HCT116 (cell line): ENCODE measurements around the gene PM20D1. TPM values are rescaled to one million over a fixed set of nuclear protein-coding genes. Genes with fewer than 3 reads are reported as not detected.

Experiments
- ATAC-seq: fragments of 200-7000 bp; cut with Tn5 transposase; 2 replicates; pipeline ENCODE4 v1.9.1; 2020; ENCODE audit warnings: mild to moderate bottlenecking, moderate library complexity
- BruUV-seq: library from RNA; stranded (reverse); fragments of 400-500 nt; replicated peaks from 2 replicates; lab custom pipeline; 2021; lab: Mats Ljungman, UMichigan
- CTCF ChIA-PET: fragments of 300-600 bp; sonication (Branson Sonifier 250); formaldehyde crosslinking; loops from one replicate; lab custom pipeline; 2021; ENCODE audit warnings: antibody characterized with exemption; lab: Charles Lee
- POLR2A ChIA-PET: fragments of 300-600, 350-600 bp; sonication (Branson Sonifier 250); formaldehyde crosslinking; loops from one replicate; lab custom pipeline; 2021; ENCODE audit warnings: antibody characterized with exemption; lab: Charles Lee
- RAD21 ChIA-PET, 2 experiments: fragments of 300-600 bp; sonication (Branson Sonifier 250); formaldehyde crosslinking; loops; one replicate each; lab custom pipeline; 2023; ENCODE audit warnings: low total read pairs in 2 of 2; ENCODE audit not compliant: uncharacterized antibody in 2 of 2, unreplicated experiment in 2 of 2, low non-redundant PET in 1 of 2; lab: Charles Lee
- DNase-seq: peaks from one replicate; pipeline ENCODE4 v3.0.0-alpha.2; 2010; ENCODE audit warnings: low read depth, low spot score
- H2AFZ ChIP-seq: fragments of 200-600 bp; shearing (Covaris generic), sonication (generic); 2 replicates; pipeline ENCODE4 v1.6.1; 2017; ENCODE audit warnings: low read depth, mixed run types, mixed read lengths, antibody characterized with exemption, low read length; ENCODE audit not compliant: poor library complexity, severe bottlenecking
- H3K27ac ChIP-seq: 2 replicates; pipeline ENCODE4 v1.5.1; 2012; ENCODE audit warnings: low read depth, low read length
- H3K27me3 ChIP-seq: fragments of 200-600 bp; sonication (generic); 2 replicates; pipeline ENCODE4 v1.6.1; 2016; ENCODE audit warnings: mixed run types, low read length, mixed read lengths; ENCODE audit not compliant: insufficient read depth
- H3K36me3 ChIP-seq, 2 experiments: fragments of 200-500 bp in 1 of 2; fragments of 200-600 bp in 1 of 2; sonication (Bioruptor generic) in 1 of 2; sonication (generic) in 1 of 2; 2 replicates each; pipeline versions ENCODE4 v1.5.1 to v1.6.1; 2014 to 2016; ENCODE audit warnings: low read length in 2 of 2, inconsistent platforms in 1 of 2, mixed read lengths in 1 of 2, mixed run types in 1 of 2; ENCODE audit not compliant: insufficient read depth in 2 of 2, control insufficient read depth in 1 of 2
- H3K4me1 ChIP-seq, 2 experiments: fragments of 200-600 bp in 1 of 2; sonication (generic) in 1 of 2; 2 replicates each; pipeline versions ENCODE4 v1.5.1 to v1.6.1; 2012 to 2017; ENCODE audit warnings: low read length in 2 of 2, inconsistent platforms in 1 of 2, mild to moderate bottlenecking in 1 of 2, mixed read lengths in 1 of 2, mixed run types in 1 of 2, moderate library complexity in 1 of 2; ENCODE audit not compliant: insufficient read depth in 2 of 2, control insufficient read depth in 1 of 2
- H3K4me2 ChIP-seq: fragments of 200-600 bp; sonication (generic); 2 replicates; pipeline ENCODE4 v1.6.1; 2017; ENCODE audit warnings: mixed run types, low read length, mixed read lengths
- H3K4me3 ChIP-seq, 2 experiments: fragments of 200-600 bp in 1 of 2; sonication (generic) in 1 of 2; replicated peaks in 1 of 2; 2 replicates each; pipeline ENCODE4 v1.5.1; 2011 to 2016; ENCODE audit warnings: low read length in 2 of 2, control low read depth in 1 of 2, low read depth in 1 of 2, mild to moderate bottlenecking in 1 of 2, mixed read lengths in 1 of 2, mixed run types in 1 of 2
- H3K79me2 ChIP-seq: fragments of 200-600 bp; sonication (generic); 2 replicates; pipeline ENCODE4 v1.6.1; 2017; ENCODE audit warnings: mild to moderate bottlenecking, mixed run types, low read length, moderate library complexity, mixed read lengths; ENCODE audit not compliant: insufficient read depth
- H3K9ac ChIP-seq: fragments of 200-600 bp; sonication (generic); 2 replicates; pipeline ENCODE4 v1.6.1; 2016; ENCODE audit warnings: low read length, mixed read lengths
- H3K9me2 ChIP-seq: fragments of 200-600 bp; sonication (generic), shearing (Covaris generic); 2 replicates; pipeline ENCODE4 v1.6.1; 2017; ENCODE audit warnings: mixed run types, mild to moderate bottlenecking, moderate library complexity; ENCODE audit not compliant: insufficient read depth
- H3K9me3 ChIP-seq, 2 experiments: fragments of 200-500 bp in 1 of 2; fragments of 200-600 bp in 1 of 2; sonication (Bioruptor generic) in 1 of 2; sonication (generic) in 1 of 2; 2 replicates each; pipeline ENCODE4 v1.6.1; 2014 to 2017; ENCODE audit warnings: low read length in 2 of 2, mixed read lengths in 2 of 2, inconsistent platforms in 1 of 2, low read depth in 1 of 2, mild to moderate bottlenecking in 1 of 2, mixed run types in 1 of 2, moderate library complexity in 1 of 2; ENCODE audit not compliant: control insufficient read depth in 1 of 2, insufficient read depth in 1 of 2
- H4K20me1 ChIP-seq: fragments of 200-600 bp; sonication (generic), shearing (Covaris generic); 2 replicates; pipeline ENCODE4 v1.6.1; 2017; ENCODE audit warnings: mixed run types, mild to moderate bottlenecking, moderate library complexity; ENCODE audit not compliant: insufficient read depth
- ATF3 ChIP-seq: IDR thresholded peaks from 2 replicates; pipeline ENCODE4 v1.6.1; 2012
- POLR2A ChIP-seq: IDR thresholded peaks from 2 replicates; pipeline ENCODE4 v1.7.0; 2011; ENCODE audit warnings: borderline replicate concordance; ENCODE audit not compliant: insufficient read depth, insufficient read length; ENCODE audit errors: extremely low read depth
- RAD21 ChIP-seq: IDR thresholded peaks from 2 replicates; pipeline ENCODE4 v1.6.1; 2012; ENCODE audit warnings: low read depth, mild to moderate bottlenecking
- intact Hi-C: fragments of 100-400 bp; cut with micrococcal nuclease; formaldehyde crosslinking; loops from 2 replicates; pipeline ENCODE4 v1.10.0; 2022
- total RNA-seq: library from RNA; stranded (reverse); gene quantifications from one replicate; pipeline ENCODE4 v1.2.1, GENCODE V29; 2021; ENCODE audit not compliant: unreplicated experiment
- TF ChIP-seq, protein P1 (sequence below), 3 experiments: fragments of 200-600 bp in 1 of 3; sonication (generic) in 1 of 3; IDR thresholded peaks in 2 of 3; conservative IDR thresholded peaks in 1 of 3; 2 replicates each; pipeline ENCODE4 v1.5.1; 2012 to 2017; ENCODE audit warnings: low read depth in 2 of 3, low read length in 2 of 3, antibody characterized with exemption in 1 of 3, borderline replicate concordance in 1 of 3, control low read depth in 1 of 3, mild to moderate bottlenecking in 1 of 3, mixed read lengths in 1 of 3, mixed run types in 1 of 3, moderate library complexity in 1 of 3; ENCODE audit not compliant: insufficient read depth in 1 of 3

PM20D1 gene
- total RNA-seq, 1 experiment from 2014 or later: not detected

- POLR2A ChIA-PET: interaction anchor here (1.0 kb wide), 1 partner anchor 13 kb away, joined by 3 read pairs; no protein-coding TSS in a partner anchor
- H3K27me3 ChIP-seq: no peaks in the 10 kb centered on the region
- DNase-seq (no peak), ATAC-seq (peak; percentile 100)
- no peak overlapping the region for H3K4me3 ChIP-seq
- TF ChIP-seq, protein P1, sequence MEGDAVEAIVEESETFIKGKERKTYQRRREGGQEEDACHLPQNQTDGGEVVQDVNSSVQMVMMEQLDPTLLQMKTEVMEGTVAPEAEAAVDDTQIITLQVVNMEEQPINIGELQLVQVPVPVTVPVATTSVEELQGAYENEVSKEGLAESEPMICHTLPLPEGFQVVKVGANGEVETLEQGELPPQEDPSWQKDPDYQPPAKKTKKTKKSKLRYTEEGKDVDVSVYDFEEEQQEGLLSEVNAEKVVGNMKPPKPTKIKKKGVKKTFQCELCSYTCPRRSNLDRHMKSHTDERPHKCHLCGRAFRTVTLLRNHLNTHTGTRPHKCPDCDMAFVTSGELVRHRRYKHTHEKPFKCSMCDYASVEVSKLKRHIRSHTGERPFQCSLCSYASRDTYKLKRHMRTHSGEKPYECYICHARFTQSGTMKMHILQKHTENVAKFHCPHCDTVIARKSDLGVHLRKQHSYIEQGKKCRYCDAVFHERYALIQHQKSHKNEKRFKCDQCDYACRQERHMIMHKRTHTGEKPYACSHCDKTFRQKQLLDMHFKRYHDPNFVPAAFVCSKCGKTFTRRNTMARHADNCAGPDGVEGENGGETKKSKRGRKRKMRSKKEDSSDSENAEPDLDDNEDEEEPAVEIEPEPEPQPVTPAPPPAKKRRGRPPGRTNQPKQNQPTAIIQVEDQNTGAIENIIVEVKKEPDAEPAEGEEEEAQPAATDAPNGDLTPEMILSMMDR (IDR thresholded peaks at IDR 0.05 in 2 of 3, conservative IDR thresholded peaks at IDR 0.05 in 1 of 3; ENCODE audit: borderline replicate concordance in 1 of 3, insufficient read depth in 1 of 3, low read depth in 2 of 3, low read length in 2 of 3): peak; percentile 78 to 83 (median 78)
- no peak for TF ChIP-seq POLR2A
- TF ChIP-seq ATF3: no peak
- peak; percentile 91 for TF ChIP-seq RAD21
- peaks cover 7 to 22% of the 10 kb centered on the region in 2 experiments; a peak in 3 of 4 replicates for H3K36me3 ChIP-seq
- H3K27ac ChIP-seq: no peak overlapping the region
- H3K9ac ChIP-seq: no peak overlapping the region
- H3K4me2 ChIP-seq: no peak overlapping the region
- BruUV-seq: no TSS peak
- intact Hi-C loops: loop anchor here (1.0 to 5.0 kb wide), 3 partner anchors 116 to 316 kb away; no protein-coding TSS in a partner anchor
- H3K9me2 ChIP-seq: no peaks in the 10 kb centered on the region
- H4K20me1 ChIP-seq: no peaks in the 10 kb centered on the region
- H3K9me3 ChIP-seq: no peaks in the 10 kb centered on the region
- H3K4me1 ChIP-seq: no peaks in the 10 kb centered on the region
- H3K79me2 ChIP-seq: no peaks in the 10 kb centered on the region
- CTCF ChIA-PET: interaction anchor here (0.7 to 5.7 kb wide), 11 partner anchors 10 to 315 kb away, joined by 3 to 128 read pairs (median 5); no protein-coding TSS in a partner anchor
- RAD21 ChIA-PET: interaction anchor here (0.6 to 2.0 kb wide), 7 partner anchors 116 to 186 kb away, joined by 3 to 24 read pairs (median 7); no protein-coding TSS in a partner anchor
- H2AFZ ChIP-seq: no peak overlapping the region
Observed at GRCh38 chr1:205791568-205792180, 58.3 kb downstream of the PM20D1 start.
